ENCODE results near the gene NR2C2. TPM values are rescaled to one million over a fixed set of nuclear protein-coding genes. Genes with fewer than 3 reads are reported as not detected.

Gene NR2C2
- total RNA-seq, 1 experiment from 2014 or later, result 38.5 TPM

DNA sequence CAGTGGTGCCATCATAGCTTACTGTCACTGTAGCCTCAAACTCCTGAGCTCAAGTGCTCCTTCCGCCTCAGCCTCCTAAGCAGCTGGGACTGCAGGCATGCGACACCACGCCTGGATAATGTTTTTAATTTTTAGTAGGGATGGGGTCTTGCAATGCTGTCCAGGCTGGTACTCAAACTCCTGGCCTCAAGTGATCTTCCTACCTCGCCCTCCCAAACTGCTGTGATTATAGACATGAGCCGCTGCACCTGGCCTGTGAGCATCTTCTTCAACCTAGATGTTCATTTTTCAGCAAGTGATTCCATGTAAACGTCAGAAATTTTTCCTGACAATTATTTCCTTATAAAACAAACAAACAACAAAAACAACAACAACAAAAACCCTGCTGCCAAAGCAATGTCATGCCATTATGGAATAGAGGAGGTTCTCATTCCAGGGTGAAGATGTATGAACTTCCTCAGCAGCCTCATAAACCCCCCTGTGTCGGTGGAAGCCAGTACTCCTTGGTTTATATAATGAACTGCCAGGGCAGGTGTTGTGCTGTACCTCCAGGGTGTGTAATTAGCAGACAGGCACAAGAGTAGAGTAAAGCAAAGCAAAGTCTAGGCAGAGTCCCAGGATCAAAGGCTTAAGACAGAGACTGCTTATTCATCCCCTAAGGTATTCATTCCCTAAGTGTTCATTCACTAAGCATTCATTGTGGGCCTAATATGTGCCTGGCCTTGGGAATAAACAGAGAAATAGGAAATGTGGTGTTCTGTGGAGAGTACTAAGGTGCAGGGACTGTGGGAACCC lies 44.6 kb downstream of the NR2C2 start:
- H3K9me3 ChIP-seq (ENCODE audit: control insufficient read depth, low read depth, low read length), result no peaks in the 10 kb centered on the region
- no peak overlapping the region for H3K14ac ChIP-seq (ENCODE audit: insufficient read depth, low read length)
- H3K9ac ChIP-seq (ENCODE audit: extremely low read depth, insufficient read length, low read length), result no peak overlapping the region
- H3K23ac ChIP-seq (ENCODE audit: insufficient read length, low read depth, low read length), result no peak overlapping the region
- no peak overlapping the region for H4K91ac ChIP-seq (ENCODE audit: insufficient read length, low read depth, low read length)
- H4K20me1 ChIP-seq (ENCODE audit: control insufficient read depth, insufficient read depth, insufficient read length), result no peaks in the 10 kb centered on the region
- H3K36me3 Mint-ChIP-seq (ENCODE audit: insufficient read depth in 1 of 3, low read depth in 3 of 3), result peaks cover 0 to 3% (median 0%) of the 10 kb centered on the region in 3 experiments; a peak in 1 of 7 replicates
- H3T11ph ChIP-seq (ENCODE audit: low read length), result no peak overlapping the region
- TF ChIP-seq CTCF (conservative IDR thresholded peaks at IDR 0.05), result no peak
- H2AK5ac ChIP-seq (ENCODE audit: insufficient read length, low read length), result no peak overlapping the region
- peaks cover 32 to 38% of the 10 kb centered on the region in 2 experiments for H3K4me1 Mint-ChIP-seq
- peaks cover 3% of the 10 kb centered on the region; the same call in 1 of the 2 replicates for H3K4me1 ChIP-seq (ENCODE audit: insufficient read depth, low read length)
- no peak overlapping the region for H4K5ac ChIP-seq (ENCODE audit: insufficient read length, low read depth, low read length)
- no peak overlapping the region for H2BK20ac ChIP-seq (ENCODE audit: low read depth, low read length, poor library complexity, severe bottlenecking)
- H2BK5ac ChIP-seq (ENCODE audit: insufficient read length, low read length), result no peak overlapping the region
- WGBS (ENCODE audit: extremely low coverage, insufficient read length, low lambda C conversion rate), result 100% methylated on average over 1 of the region's 7 CpGs
- no peak overlapping the region for H3K4ac ChIP-seq (ENCODE audit: low read depth, low read length)
- H3K56ac ChIP-seq (ENCODE audit: insufficient read length, low read depth, low read length), result no peak overlapping the region
- H3K27ac Mint-ChIP-seq, result no peak overlapping the region
- H2BK12ac ChIP-seq (ENCODE audit: insufficient read length, low read depth, low read length), result no peak overlapping the region
- H3K79me1 ChIP-seq (ENCODE audit: insufficient read depth, low read depth, low read length, poor library complexity, severe bottlenecking), result peaks cover 3% of the 10 kb centered on the region
- H3K23me2 ChIP-seq (ENCODE audit: insufficient read length, low read depth, low read length, poor library complexity, severe bottlenecking), result no peaks in the 10 kb centered on the region
- H3K27ac ChIP-seq (ENCODE audit: insufficient read length, low read depth, low read length), result no peak overlapping the region
- H3K79me2 ChIP-seq (ENCODE audit: insufficient read depth, low read length), result peaks cover 4% of the 10 kb centered on the region
- H2BK120ac ChIP-seq (ENCODE audit: low read depth, low read length, poor library complexity, severe bottlenecking), result no peak overlapping the region
- no peak overlapping the region for H3K4me2 ChIP-seq (ENCODE audit: insufficient read depth, insufficient read length, low read length)
- no peak overlapping the region; a peak in 1 of 5 replicates for H3K4me3 Mint-ChIP-seq
- H3K27me3 Mint-ChIP-seq (ENCODE audit: low read depth), result no peaks in the 10 kb centered on the region; the same call in 1 of the 2 replicates
- H3K9me3 Mint-ChIP-seq, result no peaks in the 10 kb centered on the region
- H2AFZ ChIP-seq (ENCODE audit: low read length), result no peak overlapping the region
- no peak overlapping the region for H4K8ac ChIP-seq (replicated peaks; ENCODE audit: insufficient read length, low read depth, low read length)
- no peak overlapping the region for H2BK15ac ChIP-seq (ENCODE audit: low read depth, low read length)
- no peaks in the 10 kb centered on the region; the same call in 1 of the 2 replicates for H3K27me3 ChIP-seq (ENCODE audit: insufficient read depth, low read length)
- no peak overlapping the region for H3K18ac ChIP-seq (ENCODE audit: insufficient read length, low read depth, low read length)
- DNase-seq, result no peak

Data from H9 (cell line).